HepG2 (cell line): ENCODE measurements around the gene TSHZ2. TPM values are rescaled to one million over a fixed set of nuclear protein-coding genes. Genes with fewer than 3 reads are reported as not detected.

Experiments used
- ATAC-seq: fragments of 200-7000 bp; cut with Tn5 transposase; 3 replicates; pipeline ENCODE4 v1.9.1; 2020; ENCODE audit warnings: mild to moderate bottlenecking, moderate library complexity
- BruUV-seq: library from RNA; stranded (reverse); fragments of 400-500 nt; replicated peaks from 2 replicates; lab custom pipeline; 2021; lab: Mats Ljungman, UMichigan
- CTCF ChIA-PET: fragments of 300-600 bp; formaldehyde crosslinking; extraction: SDS; loops from one replicate; lab custom pipeline; 2021; ENCODE audit warnings: low total read pairs, inconsistent platforms, low intra/inter-chr PET ratio; lab: Yijun Ruan, JAX
- POLR2A ChIA-PET: fragments of 350-600 bp; sonication (Branson Sonifier 250); formaldehyde crosslinking; loops from one replicate; lab custom pipeline; 2020; ENCODE audit warnings: antibody characterized with exemption, inconsistent platforms; lab: Yijun Ruan, JAX
- DNase-seq: peaks from one replicate; pipeline ENCODE4 v3.0.0-alpha.2; 2015; ENCODE audit warnings: low spot score
- FAIRE-seq: peaks from 3 replicates; lab custom pipeline; 2011; peaks lifted over from hg19 to GRCh38; lab: Jason Lieb, UNC
- H2AFZ ChIP-seq: one replicate; pipeline ENCODE4 v1.6.1; 2011; ENCODE audit warnings: low read length, inconsistent platforms
- H3K27ac ChIP-seq: fragments of 300-600 bp; 3 replicates; pipeline ENCODE4 v1.8.0; 2011; ENCODE audit warnings: mixed run types, mild to moderate bottlenecking, mixed read lengths, low read length, inconsistent platforms; ENCODE audit not compliant: insufficient read depth; ENCODE audit errors: extremely low read length
- H3K27me3 ChIP-seq, 2 experiments: fragments of 200-600 bp in 1 of 2; 2 replicates in 1 of 2; 3 replicates in 1 of 2; pipeline versions ENCODE4 v1.6.0 to v1.8.0; 2011; ENCODE audit warnings: low read length in 2 of 2, mild to moderate bottlenecking in 2 of 2, moderate library complexity in 2 of 2, inconsistent platforms in 1 of 2; ENCODE audit not compliant: insufficient read depth in 2 of 2, control insufficient read depth in 1 of 2
- H3K36me3 ChIP-seq, 2 experiments: fragments of 200-600 bp in 1 of 2; replicated peaks in 1 of 2; 2 replicates in 1 of 2; 3 replicates in 1 of 2; pipeline versions ENCODE4 v1.5.1 to v1.8.0; 2011; ENCODE audit warnings: low read length in 2 of 2, inconsistent platforms in 1 of 2; ENCODE audit not compliant: insufficient read depth in 2 of 2, control insufficient read depth in 1 of 2
- H3K4me1 ChIP-seq: 2 replicates; pipeline ENCODE4 v1.5.1; 2012; ENCODE audit warnings: low read length, inconsistent platforms; ENCODE audit not compliant: insufficient read depth
- H3K4me2 ChIP-seq: 2 replicates; pipeline ENCODE4 v1.6.0; 2011; ENCODE audit warnings: low read depth, low read length, inconsistent platforms
- H3K4me3 ChIP-seq, 3 experiments: fragments of 200-600 bp in 1 of 3; sonication (generic), shearing (Covaris generic) in 1 of 3; replicated peaks in 1 of 3; 2 replicates each; pipeline ENCODE4 v1.5.1; 2011 to 2016; ENCODE audit warnings: low read length in 3 of 3, inconsistent platforms in 2 of 3, low read depth in 2 of 3, mild to moderate bottlenecking in 2 of 3, control low read depth in 1 of 3, mixed read lengths in 1 of 3; ENCODE audit not compliant: insufficient read depth in 1 of 3
- H3K79me2 ChIP-seq: one replicate; pipeline ENCODE4 v1.6.1; 2011; ENCODE audit warnings: low read length, inconsistent platforms; ENCODE audit not compliant: insufficient read depth
- H3K9ac ChIP-seq: 2 replicates; pipeline ENCODE4 v1.6.0; 2011; ENCODE audit warnings: mild to moderate bottlenecking, low read depth, low read length, inconsistent platforms; ENCODE audit not compliant: insufficient read depth
- H3K9me3 ChIP-seq: 2 replicates; pipeline ENCODE4 v1.5.1; 2012; ENCODE audit warnings: mild to moderate bottlenecking, low read length
- H4K20me1 ChIP-seq: 2 replicates; pipeline ENCODE4 v1.6.0; 2011; ENCODE audit warnings: inconsistent platforms, mild to moderate bottlenecking, low read length, moderate library complexity; ENCODE audit not compliant: insufficient read depth
- ATF7 ChIP-seq, 2 experiments: fragments of 450-650 bp in 1 of 2; sonication (generic) in 1 of 2; formaldehyde crosslinking in 1 of 2; IDR thresholded peaks; 2 replicates each; pipeline versions ENCODE4 v1.4.0 to v1.6.1; 2016 to 2020; ENCODE audit warnings: antibody characterized with exemption in 1 of 2, mild to moderate bottlenecking in 1 of 2, missing genetic modification reagents in 1 of 2
- MIER3 ChIP-seq: IDR thresholded peaks from 2 replicates; pipeline ENCODE4 v1.6.1; 2016; ENCODE audit warnings: missing compliant biosample characterization, borderline replicate concordance
- RAD21 ChIP-seq: fragments of 450-650 bp; formaldehyde crosslinking; IDR thresholded peaks from 2 replicates; pipeline ENCODE4 v1.5.0; 2020; ENCODE audit warnings: mild to moderate bottlenecking
- REXO4 ChIP-seq: sonication (generic); formaldehyde crosslinking; IDR thresholded peaks from 2 replicates; pipeline ENCODE4 v1.8.0; 2022; ENCODE audit warnings: missing genetic modification reagents, mild to moderate bottlenecking, borderline replicate concordance
- SP2 ChIP-seq: sonication (generic); formaldehyde crosslinking; IDR thresholded peaks from 2 replicates; pipeline ENCODE4 v1.5.1; 2020; ENCODE audit warnings: mild to moderate bottlenecking, missing genetic modification reagents
- SUZ12 ChIP-seq: fragments of 150-350 bp; IDR thresholded peaks from 2 replicates; pipeline ENCODE4 v1.6.1; 2014; ENCODE audit warnings: low read depth, low read length
- ZIK1 ChIP-seq: sonication (generic); formaldehyde crosslinking; IDR thresholded peaks from 2 replicates; pipeline ENCODE4 v1.5.0; 2020; ENCODE audit warnings: mild to moderate bottlenecking, low read depth, missing genetic modification reagents, borderline replicate concordance
- ZNF343 ChIP-seq: sonication (generic); formaldehyde crosslinking; IDR thresholded peaks from 2 replicates; pipeline ENCODE4 v1.4.0; 2020; ENCODE audit warnings: mild to moderate bottlenecking, missing genetic modification reagents
- WGBS: methylation state at CpG from one replicate; pipeline ENCODE4 v1.1.6; 2017; ENCODE audit warnings: low lambda C conversion rate; 5-methylcytosine and 5-hydroxymethylcytosine counted together
- in situ Hi-C: cut with HindIII; loops from 2 replicates; pipeline ENCODE4 v1.10.0; 2017; ENCODE audit warnings: low pct_unique_long_range_greater_than_20kb; ENCODE audit not compliant: extremely low pct_ligation_motif_present
- intact Hi-C: fragments of 100-400 bp; cut with micrococcal nuclease; formaldehyde crosslinking; loops from one replicate; pipeline ENCODE4 v1.10.0; 2022; ENCODE audit not compliant: unreplicated experiment
- polyA plus RNA-seq, 8 experiments: library from polyadenylated mRNA; depleted of rRNA in 3 of 8; stranded (reverse) in 7 of 8; unstranded in 1 of 8; fragments of >200 nt; fragmentation: Illumina TruSeq in 4 of 8; extraction: Trizol in 4 of 8; gene quantifications; 2 replicates each; pipeline versions ENCODE4 v1.2.1 to v1.2.3, GENCODE V29; 2011 to 2016; ENCODE audit warnings: low read depth in 4 of 8, missing spikeins in 1 of 8, mixed read lengths in 1 of 8; ENCODE audit not compliant: insufficient read depth in 1 of 8
- total RNA-seq, 5 experiments: library from RNA; depleted of rRNA; stranded (reverse); fragments of >200 nt; fragmentation: Illumina TruSeq; extraction: Trizol; gene quantifications; 2 replicates each; pipeline ENCODE4 v1.2.3, GENCODE V29; 2016; ENCODE audit warnings: low read depth in 1 of 5
- TF ChIP-seq, protein P1 (sequence below): sonication (generic); formaldehyde crosslinking; IDR thresholded peaks from 2 replicates; pipeline ENCODE4 v1.5.0; 2020; ENCODE audit warnings: mild to moderate bottlenecking, missing genetic modification reagents
- TF ChIP-seq, protein P2 (sequence below): IDR thresholded peaks from 2 replicates; pipeline ENCODE4 v1.6.1; 2016; ENCODE audit warnings: low read depth
- TF ChIP-seq, protein P3 (sequence below): sonication (generic); formaldehyde crosslinking; IDR thresholded peaks from 2 replicates; pipeline ENCODE4 v1.4.0; 2020; ENCODE audit warnings: mild to moderate bottlenecking, missing genetic modification reagents
- TF ChIP-seq, protein P4 (sequence below): sonication (generic); formaldehyde crosslinking; IDR thresholded peaks from 2 replicates; pipeline ENCODE4 v1.5.1; 2020; ENCODE audit warnings: missing genetic modification reagents, mild to moderate bottlenecking, borderline replicate concordance
- TF ChIP-seq, protein P5 (sequence below): sonication (generic); formaldehyde crosslinking; IDR thresholded peaks from 2 replicates; pipeline ENCODE4 v1.5.0; 2020; ENCODE audit warnings: mild to moderate bottlenecking, missing genetic modification reagents

TSHZ2 gene
- total and polyA plus RNA-seq, 2 of the 13 experiments (the other 11 are each of a cell fraction or from before 2014, with no cell fraction given) = 0.01 TPM; not detected in 1

DNA sequence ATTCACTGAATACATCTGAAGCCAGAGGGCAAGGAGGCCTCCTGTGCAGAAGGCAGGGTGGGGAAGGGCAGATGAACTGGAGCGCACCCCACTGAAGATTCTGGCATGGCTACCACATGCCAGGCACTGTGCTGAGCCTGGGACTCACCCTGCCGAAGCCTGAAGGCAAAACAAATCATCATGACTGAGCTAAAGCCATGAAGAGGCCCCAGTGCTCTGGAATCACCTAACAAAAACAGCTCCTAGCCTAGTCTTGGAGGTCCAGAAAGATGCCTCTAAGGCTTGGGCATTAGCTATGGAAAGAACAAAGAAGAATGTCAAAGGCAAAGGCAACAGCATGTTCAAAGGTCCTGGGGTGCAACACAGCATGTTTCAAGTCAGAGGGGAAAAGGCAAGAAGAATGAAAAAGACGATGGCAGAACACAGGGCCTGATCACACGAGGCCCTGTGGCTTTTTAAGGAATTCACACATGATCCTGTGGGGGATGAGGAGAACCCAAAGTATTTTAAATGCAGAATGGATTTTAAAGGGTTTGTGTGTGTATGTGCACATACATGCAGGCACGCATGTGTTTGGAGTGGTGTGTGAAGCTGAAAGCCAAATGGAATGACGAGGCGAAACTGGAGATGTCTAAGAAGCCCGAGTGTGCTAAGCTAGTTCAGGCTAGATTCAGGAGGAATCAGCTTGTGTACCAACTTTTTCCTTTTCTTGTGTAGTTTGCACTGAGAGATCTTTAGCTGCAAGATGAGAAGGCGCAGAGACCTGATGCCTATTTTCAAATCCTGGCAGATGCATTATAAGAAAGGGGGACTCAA, 360.1 kb downstream of the TSHZ2 start (continued):
- no peak for TF ChIP-seq SUZ12
- TF ChIP-seq ATF7 (IDR thresholded peaks at IDR 0.05) = no peak
- TF ChIP-seq ATF7 (CRISPR knock-in tag; IDR thresholded peaks at IDR 0.05) = no peak
- no peak for TF ChIP-seq ZNF343 (CRISPR knock-in tag)
- TF ChIP-seq SP2 (CRISPR knock-in tag) = no peak
- TF ChIP-seq, protein P1, sequence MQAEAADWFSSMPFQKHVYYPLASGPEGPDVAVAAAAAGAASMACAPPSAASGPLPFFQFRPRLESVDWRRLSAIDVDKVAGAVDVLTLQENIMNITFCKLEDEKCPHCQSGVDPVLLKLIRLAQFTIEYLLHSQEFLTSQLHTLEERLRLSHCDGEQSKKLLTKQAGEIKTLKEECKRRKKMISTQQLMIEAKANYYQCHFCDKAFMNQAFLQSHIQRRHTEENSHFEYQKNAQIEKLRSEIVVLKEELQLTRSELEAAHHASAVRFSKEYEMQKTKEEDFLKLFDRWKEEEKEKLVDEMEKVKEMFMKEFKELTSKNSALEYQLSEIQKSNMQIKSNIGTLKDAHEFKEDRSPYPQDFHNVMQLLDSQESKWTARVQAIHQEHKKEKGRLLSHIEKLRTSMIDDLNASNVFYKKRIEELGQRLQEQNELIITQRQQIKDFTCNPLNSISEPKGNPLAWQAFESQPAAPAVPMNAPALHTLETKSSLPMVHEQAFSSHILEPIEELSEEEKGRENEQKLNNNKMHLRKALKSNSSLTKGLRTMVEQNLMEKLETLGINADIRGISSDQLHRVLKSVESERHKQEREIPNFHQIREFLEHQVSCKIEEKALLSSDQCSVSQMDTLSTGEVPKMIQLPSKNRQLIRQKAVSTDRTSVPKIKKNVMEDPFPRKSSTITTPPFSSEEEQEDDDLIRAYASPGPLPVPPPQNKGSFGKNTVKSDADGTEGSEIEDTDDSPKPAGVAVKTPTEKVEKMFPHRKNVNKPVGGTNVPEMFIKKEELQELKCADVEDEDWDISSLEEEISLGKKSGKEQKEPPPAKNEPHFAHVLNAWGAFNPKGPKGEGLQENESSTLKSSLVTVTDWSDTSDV (CRISPR knock-in tag) = no peak
- no peak for TF ChIP-seq REXO4 (CRISPR knock-in tag)
- TF ChIP-seq, all 625 proteins: peak for 0

DNA sequence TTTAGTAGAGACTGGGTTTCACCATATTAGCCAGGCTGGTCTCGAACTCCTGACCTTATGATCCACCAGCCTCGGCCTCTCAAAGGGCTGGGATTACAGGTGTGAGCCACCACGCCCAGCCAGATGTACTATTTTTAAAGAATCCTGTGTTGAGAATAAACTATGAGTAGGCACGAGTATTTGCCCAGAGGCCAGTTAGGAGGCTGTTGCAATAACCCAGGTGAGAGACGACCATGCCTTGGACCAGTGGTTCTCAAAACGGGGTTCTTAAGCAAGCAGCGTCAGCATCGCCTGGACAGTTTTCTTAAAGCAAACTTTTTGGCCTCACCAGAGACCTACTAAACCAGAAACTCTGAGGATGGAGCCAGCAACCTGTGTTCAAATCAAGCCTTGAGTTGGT, 362.7 kb downstream of the TSHZ2 start:
- Histone ChIP-seq H3K27me3 (0 out of 5 replicates have a peak, but pooled peaks cover 0 to 4% of the 10 kb centered on the region in 2 experiments), H3K4me2 (no peak overlapping the region), H3K4me3 (no peak overlapping the region), H4K20me1 (no peaks in the 10 kb centered on the region), H3K9me3 (no peaks in the 10 kb centered on the region), H3K4me1 (no peaks in the 10 kb centered on the region), H3K79me2 (no peaks in the 10 kb centered on the region), H3K27ac (no peak overlapping the region), H3K9ac (no peak overlapping the region), H3K36me3 (no peaks in the 10 kb centered on the region), H2AFZ (no peak overlapping the region)
- FAIRE-seq (no peak), ATAC-seq (no peak), DNase-seq (no peak)
- ChIA-PET POLR2A (no interaction called here), CTCF (no interaction called here)
- intact Hi-C loops = no loop called here
- BruUV-seq = no TSS peak
- 41% methylated on average over 8 of the region's 8 CpGs for WGBS
- in situ Hi-C loops = no loop called here
- TF ChIP-seq, protein P2, sequence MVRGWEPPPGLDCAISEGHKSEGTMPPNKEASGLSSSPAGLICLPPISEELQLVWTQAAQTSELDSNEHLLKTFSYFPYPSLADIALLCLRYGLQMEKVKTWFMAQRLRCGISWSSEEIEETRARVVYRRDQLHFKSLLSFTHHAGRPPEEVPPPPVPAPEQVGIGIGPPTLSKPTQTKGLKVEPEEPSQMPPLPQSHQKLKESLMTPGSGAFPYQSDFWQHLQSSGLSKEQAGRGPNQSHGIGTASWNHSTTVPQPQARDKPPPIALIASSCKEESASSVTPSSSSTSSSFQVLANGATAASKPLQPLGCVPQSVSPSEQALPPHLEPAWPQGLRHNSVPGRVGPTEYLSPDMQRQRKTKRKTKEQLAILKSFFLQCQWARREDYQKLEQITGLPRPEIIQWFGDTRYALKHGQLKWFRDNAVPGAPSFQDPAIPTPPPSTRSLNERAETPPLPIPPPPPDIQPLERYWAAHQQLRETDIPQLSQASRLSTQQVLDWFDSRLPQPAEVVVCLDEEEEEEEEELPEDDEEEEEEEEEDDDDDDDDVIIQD = no peak
- TF ChIP-seq, protein P3, sequence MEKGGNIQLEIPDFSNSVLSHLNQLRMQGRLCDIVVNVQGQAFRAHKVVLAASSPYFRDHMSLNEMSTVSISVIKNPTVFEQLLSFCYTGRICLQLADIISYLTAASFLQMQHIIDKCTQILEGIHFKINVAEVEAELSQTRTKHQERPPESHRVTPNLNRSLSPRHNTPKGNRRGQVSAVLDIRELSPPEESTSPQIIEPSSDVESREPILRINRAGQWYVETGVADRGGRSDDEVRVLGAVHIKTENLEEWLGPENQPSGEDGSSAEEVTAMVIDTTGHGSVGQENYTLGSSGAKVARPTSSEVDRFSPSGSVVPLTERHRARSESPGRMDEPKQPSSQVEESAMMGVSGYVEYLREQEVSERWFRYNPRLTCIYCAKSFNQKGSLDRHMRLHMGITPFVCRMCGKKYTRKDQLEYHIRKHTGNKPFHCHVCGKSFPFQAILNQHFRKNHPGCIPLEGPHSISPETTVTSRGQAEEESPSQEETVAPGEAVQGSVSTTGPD (CRISPR knock-in tag) = no peak
- no peak for TF ChIP-seq RAD21
- no peak for TF ChIP-seq MIER3
- no peak for TF ChIP-seq ZIK1 (CRISPR knock-in tag)
- TF ChIP-seq, protein P4, sequence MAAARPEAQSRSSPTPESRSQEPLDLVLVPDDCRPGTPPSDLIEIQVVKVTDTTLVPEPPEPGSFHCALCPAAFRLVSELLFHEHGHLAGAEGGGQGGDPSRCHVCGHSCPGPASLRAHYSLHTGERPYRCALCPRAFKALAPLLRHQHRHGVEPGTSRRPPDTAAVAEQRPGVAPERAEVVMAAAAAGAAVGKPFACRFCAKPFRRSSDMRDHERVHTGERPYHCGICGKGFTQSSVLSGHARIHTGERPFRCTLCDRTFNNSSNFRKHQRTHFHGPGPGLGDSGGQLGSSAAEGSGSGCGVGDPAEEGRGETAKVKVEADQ = no peak
- TF ChIP-seq, protein P5, sequence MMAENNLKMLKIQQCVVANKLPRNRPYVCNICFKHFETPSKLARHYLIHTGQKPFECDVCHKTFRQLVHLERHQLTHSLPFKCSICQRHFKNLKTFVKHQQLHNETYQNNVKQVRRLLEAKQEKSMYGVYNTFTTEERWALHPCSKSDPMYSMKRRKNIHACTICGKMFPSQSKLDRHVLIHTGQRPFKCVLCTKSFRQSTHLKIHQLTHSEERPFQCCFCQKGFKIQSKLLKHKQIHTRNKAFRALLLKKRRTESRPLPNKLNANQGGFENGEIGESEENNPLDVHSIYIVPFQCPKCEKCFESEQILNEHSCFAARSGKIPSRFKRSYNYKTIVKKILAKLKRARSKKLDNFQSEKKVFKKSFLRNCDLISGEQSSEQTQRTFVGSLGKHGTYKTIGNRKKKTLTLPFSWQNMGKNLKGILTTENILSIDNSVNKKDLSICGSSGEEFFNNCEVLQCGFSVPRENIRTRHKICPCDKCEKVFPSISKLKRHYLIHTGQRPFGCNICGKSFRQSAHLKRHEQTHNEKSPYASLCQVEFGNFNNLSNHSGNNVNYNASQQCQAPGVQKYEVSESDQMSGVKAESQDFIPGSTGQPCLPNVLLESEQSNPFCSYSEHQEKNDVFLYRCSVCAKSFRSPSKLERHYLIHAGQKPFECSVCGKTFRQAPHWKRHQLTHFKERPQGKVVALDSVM = no peak
